ENCODE measurements around the gene ZBTB11. TPM values are rescaled to one million over a fixed set of nuclear protein-coding genes. Genes with fewer than 3 reads are reported as not detected.
"Not testable (repeated sequence)": the region's sequence is repeated elsewhere in the genome, so short reads cannot be mapped to it uniquely, and the experiment has no call there.

The ZBTB11 gene
- total and polyA plus RNA-seq, 12 donors = 4.9 to 20.0 (median 14.2) TPM

- no peak for DNase-seq
- 60 to 69% (median 66%) methylated on average over 10 of the region's 10 CpGs for WGBS, 4 donors
- Histone ChIP-seq H3K27me3 (no peaks in the 10 kb centered on the region), H3K27ac (no peak overlapping the region), H3K36me3 (replicated peaks in 1 of 2) (no peaks in the 10 kb centered on the region), H3K9me3 (replicated peaks in 1 of 3) (no peaks in the 10 kb centered on the region), H3K4me1 (replicated peaks in 1 of 2) (peaks cover 3 to 12% of the 10 kb centered on the region in 2 donors), H3K4me3 (no peak overlapping the region)
- no peak for TF ChIP-seq CTCF (IDR thresholded peaks at IDR 0.05)
- TF ChIP-seq POLR2A (IDR thresholded peaks at IDR 0.05) = no peak
- intact Hi-C loops (cut with DNase I) = no loop called here
Measured at GRCh38 chr3:101720851-101721840, 44.2 kb upstream of the ZBTB11 start.

GRCh38 chr3:101719604-101720185 is 42.8 kb upstream of the ZBTB11 start:
- H3K9me3 ChIP-seq (replicated peaks in 1 of 3) = no peaks in the 10 kb centered on the region
- H3K36me3 ChIP-seq (replicated peaks in 1 of 2) = no peaks in the 10 kb centered on the region
- no peak for DNase-seq
- H3K27ac ChIP-seq = no peak overlapping the region
- H3K4me1 ChIP-seq (replicated peaks in 1 of 2) = peaks cover 0 to 5% of the 10 kb centered on the region in 2 donors
- 93 to 96% (median 96%) methylated on average over 3 of the region's 3 CpGs for WGBS, 4 donors
- no peak for TF ChIP-seq POLR2A (IDR thresholded peaks at IDR 0.05)
- TF ChIP-seq CTCF (IDR thresholded peaks at IDR 0.05) = no peak
- intact Hi-C loops (cut with DNase I) = no loop called here
- H3K4me3 ChIP-seq = no peak overlapping the region
- no peaks in the 10 kb centered on the region for H3K27me3 ChIP-seq

GRCh38 chr3:101718455-101718854 is 41.5 kb upstream of the ZBTB11 start:
- H3K27me3 ChIP-seq = no peaks in the 10 kb centered on the region
- no peak for TF ChIP-seq POLR2A (IDR thresholded peaks at IDR 0.05)
- no peak for TF ChIP-seq CTCF (IDR thresholded peaks at IDR 0.05)
- no peak for DNase-seq
- H3K27ac ChIP-seq = no peak overlapping the region
- H3K4me3 ChIP-seq = no peak overlapping the region
- no peaks in the 10 kb centered on the region for H3K36me3 ChIP-seq (replicated peaks in 1 of 2)
- WGBS, 4 donors = 70 to 83% (median 74%) methylated on average over 1 of the region's 1 CpG
- no peaks in the 10 kb centered on the region for H3K9me3 ChIP-seq (replicated peaks in 1 of 3)
- no peaks in the 10 kb centered on the region for H3K4me1 ChIP-seq (replicated peaks in 1 of 2)
- intact Hi-C loops (cut with DNase I) = no loop called here

GRCh38 chr3:101709126-101709525 is 32.2 kb upstream of the ZBTB11 start:
- Histone ChIP-seq H3K9me3 (replicated peaks in 1 of 3) (no peaks in the 10 kb centered on the region), H3K4me3 (no peak overlapping the region), H3K36me3 (replicated peaks in 1 of 2) (no peaks in the 10 kb centered on the region), H3K27me3 (no peaks in the 10 kb centered on the region), H3K27ac (no peak overlapping the region), H3K4me1 (replicated peaks in 1 of 2) (no peaks in the 10 kb centered on the region)
- TF ChIP-seq POLR2A (IDR thresholded peaks at IDR 0.05) (no peak), CTCF (IDR thresholded peaks at IDR 0.05) (no peak)
- intact Hi-C loops (cut with DNase I) = no loop called here
- no peak for DNase-seq
- WGBS, 4 donors = 39 to 57% (median 54%) methylated on average over 4 of the region's 4 CpGs

GRCh38 chr3:101704639-101705038 is 27.7 kb upstream of the ZBTB11 start:
- intact Hi-C loops (cut with DNase I); H3K4me3 ChIP-seq; H3K27me3 ChIP-seq; DNase-seq; H3K36me3 ChIP-seq (replicated peaks in 1 of 2); H3K27ac ChIP-seq; H3K9me3 ChIP-seq (replicated peaks in 1 of 3); H3K4me1 ChIP-seq (replicated peaks in 1 of 2): not testable (repeated sequence)
- WGBS, 4 donors = 33 to 56% (median 49%) methylated on average over 2 of the region's 2 CpGs

Measured in adrenal gland (tissue), 12 donors.